Upper lobe of right lung (tissue), 1 donor: Measurements from ENCODE around the gene TBX15. TPM values are rescaled to one million over a fixed set of nuclear protein-coding genes. Genes with fewer than 3 reads are reported as not detected.

Experiments
- ATAC-seq: fragments of 200-7000 bp; cut with Tn5 transposase; one replicate; pipeline ENCODE4 v1.9.1; 2020; ENCODE audit warnings: mild to moderate bottlenecking, moderate library complexity
- DNase-seq: peaks from one replicate; pipeline ENCODE4 v3.0.0-alpha.2; 2020
- H3K27ac ChIP-seq: fragments of 200-600 bp; one replicate; pipeline ENCODE4 v1.8.0; 2022
- H3K27me3 ChIP-seq: fragments of 200-600 bp; one replicate; pipeline ENCODE4 v1.8.0; 2022; ENCODE audit warnings: mild to moderate bottlenecking
- H3K36me3 ChIP-seq: fragments of 200-600 bp; one replicate; pipeline ENCODE4 v1.8.0; 2022
- H3K4me1 ChIP-seq: fragments of 200-600 bp; one replicate; pipeline ENCODE4 v1.8.0; 2022
- H3K4me3 ChIP-seq: fragments of 200-600 bp; one replicate; pipeline ENCODE4 v1.8.0; 2022; ENCODE audit warnings: mild to moderate bottlenecking
- H3K9me3 ChIP-seq: fragments of 200-600 bp; one replicate; pipeline ENCODE4 v1.8.0; 2022
- intact Hi-C: fragments of 100-400 bp; cut with DNase I; formaldehyde crosslinking; loops from one replicate; pipeline ENCODE4 v1.11.0; 2022
- total RNA-seq: library from RNA; stranded (reverse); fragmentation: NEBNext Ultra II Directional; extraction: Animal tissue kit (Norgen Biotek cat#: 25700); gene quantifications from one replicate; pipeline ENCODE4 v1.2.1, GENCODE V29; 2021
- TF ChIP-seq, protein P1 (sequence below): fragments of 200-600 bp; IDR thresholded peaks from one replicate; pipeline ENCODE4 v1.8.0; 2022; ENCODE audit warnings: antibody characterized with exemption
- donor health status: DM: no; HTN: yes; CAD: no; lungs with severe emphysema.

TBX15 gene
- total RNA-seq, 1 donor from 2014 or later = 0.64 TPM

DNA sequence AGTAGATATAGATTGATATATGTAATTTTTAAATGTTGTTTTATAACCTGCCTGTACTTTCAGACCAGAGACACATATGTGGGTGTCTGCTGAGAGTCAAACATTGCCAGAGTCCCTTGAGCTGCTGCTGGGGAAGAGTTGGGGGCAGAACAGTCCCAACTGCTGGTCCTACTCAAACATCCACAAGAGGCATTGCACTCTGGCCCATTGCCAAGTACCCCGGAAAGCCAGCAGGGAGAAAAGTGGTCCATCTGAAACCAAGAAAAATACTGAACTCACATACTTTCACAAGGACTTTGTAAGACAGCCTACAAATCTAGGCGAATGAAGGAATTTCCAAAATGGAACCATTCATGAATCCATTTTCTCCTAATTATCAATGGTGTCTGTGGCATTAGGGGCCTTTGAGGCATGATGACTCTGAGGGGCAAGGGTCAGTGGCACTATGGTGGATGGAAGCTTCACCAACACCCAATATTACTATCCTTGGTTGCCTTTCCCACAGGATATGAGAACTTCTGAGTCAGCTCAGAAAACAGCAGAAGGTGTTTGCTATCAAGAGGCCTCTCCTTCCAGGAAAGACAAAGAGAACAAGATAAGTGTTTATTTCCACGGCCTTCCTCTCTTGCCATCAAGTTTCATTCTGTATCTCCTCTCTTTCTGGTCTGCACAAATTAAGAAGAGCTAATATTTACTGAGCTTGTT, 7.3 kb upstream of the TBX15 start:
- H3K36me3 ChIP-seq = no peaks in the 10 kb centered on the region
- H3K27me3 ChIP-seq = peaks cover 100% of the 10 kb centered on the region
- no peak overlapping the region for H3K4me3 ChIP-seq
- H3K9me3 ChIP-seq = no peaks in the 10 kb centered on the region
- no peak for DNase-seq
- intact Hi-C loops = no loop called here
- no peak overlapping the region for H3K27ac ChIP-seq
- no peaks in the 10 kb centered on the region for H3K4me1 ChIP-seq
- TF ChIP-seq, protein P1, sequence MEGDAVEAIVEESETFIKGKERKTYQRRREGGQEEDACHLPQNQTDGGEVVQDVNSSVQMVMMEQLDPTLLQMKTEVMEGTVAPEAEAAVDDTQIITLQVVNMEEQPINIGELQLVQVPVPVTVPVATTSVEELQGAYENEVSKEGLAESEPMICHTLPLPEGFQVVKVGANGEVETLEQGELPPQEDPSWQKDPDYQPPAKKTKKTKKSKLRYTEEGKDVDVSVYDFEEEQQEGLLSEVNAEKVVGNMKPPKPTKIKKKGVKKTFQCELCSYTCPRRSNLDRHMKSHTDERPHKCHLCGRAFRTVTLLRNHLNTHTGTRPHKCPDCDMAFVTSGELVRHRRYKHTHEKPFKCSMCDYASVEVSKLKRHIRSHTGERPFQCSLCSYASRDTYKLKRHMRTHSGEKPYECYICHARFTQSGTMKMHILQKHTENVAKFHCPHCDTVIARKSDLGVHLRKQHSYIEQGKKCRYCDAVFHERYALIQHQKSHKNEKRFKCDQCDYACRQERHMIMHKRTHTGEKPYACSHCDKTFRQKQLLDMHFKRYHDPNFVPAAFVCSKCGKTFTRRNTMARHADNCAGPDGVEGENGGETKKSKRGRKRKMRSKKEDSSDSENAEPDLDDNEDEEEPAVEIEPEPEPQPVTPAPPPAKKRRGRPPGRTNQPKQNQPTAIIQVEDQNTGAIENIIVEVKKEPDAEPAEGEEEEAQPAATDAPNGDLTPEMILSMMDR = no peak
- ATAC-seq = no peak

DNA sequence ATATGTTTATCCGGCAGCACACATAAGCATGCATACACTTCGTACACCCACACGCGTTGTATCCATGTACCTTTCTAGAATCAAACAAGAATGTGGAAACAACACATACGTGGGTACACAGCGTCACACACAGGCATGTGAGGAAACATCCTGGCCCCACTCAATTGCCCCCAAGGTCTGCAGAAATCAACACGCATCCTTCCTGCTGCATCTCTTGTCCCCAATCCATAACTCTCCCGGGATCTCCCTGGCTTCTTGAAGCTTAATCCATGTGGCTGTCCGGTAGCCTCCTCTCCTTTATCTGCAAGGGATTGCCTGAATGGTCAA, 5.5 kb upstream of the TBX15 start:
- Histone ChIP-seq H3K36me3 (no peaks in the 10 kb centered on the region), H3K27ac (no peak overlapping the region), H3K9me3 (no peaks in the 10 kb centered on the region), H3K4me3 (no peak overlapping the region), H3K27me3 (peaks cover 100% of the 10 kb centered on the region), H3K4me1 (no peaks in the 10 kb centered on the region)
- TF ChIP-seq, protein P1 = no peak
- intact Hi-C loops = no loop called here
- DNase-seq (no peak), ATAC-seq (no peak)

DNA sequence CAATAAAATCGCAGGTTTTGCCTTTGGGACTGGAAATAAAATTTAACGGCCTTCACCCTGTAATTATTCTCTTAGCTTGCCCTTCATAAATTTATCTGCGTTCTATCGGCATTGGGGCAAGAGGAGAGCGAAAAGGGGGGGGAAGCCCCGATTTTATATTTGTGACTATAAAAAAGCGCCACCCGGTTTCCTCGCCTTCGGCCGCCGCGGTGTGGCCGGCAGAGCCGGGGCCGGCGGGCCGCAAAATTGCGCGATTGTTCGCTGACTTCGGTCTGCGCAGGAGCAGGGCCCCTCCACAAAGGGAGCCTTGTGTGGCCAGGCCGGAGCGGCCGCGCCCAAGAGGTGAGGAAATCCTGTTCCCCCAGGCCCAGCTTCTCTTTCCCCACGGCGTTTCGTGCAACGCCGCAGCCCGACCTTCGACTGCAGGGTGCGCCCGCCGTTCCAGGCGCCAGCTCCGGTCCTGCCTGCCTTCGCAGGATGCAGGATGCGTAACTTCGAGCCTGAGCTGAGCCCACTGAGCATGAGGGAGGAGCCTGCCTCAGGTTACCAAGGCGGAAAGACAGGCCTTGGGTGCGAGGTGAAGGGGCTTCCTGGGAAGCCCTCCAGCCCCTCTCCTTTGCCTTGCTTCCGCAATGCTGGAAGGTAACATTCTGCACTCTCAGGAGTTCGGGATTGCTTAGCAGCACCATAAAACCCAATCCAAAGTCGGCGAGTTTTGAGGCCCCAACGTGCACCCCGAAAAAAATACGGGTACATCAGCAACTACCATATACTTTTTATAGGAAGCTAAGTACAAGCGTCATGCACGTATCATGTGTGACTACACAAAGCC, 4.9 kb upstream of the TBX15 start:
- Histone ChIP-seq H3K27ac (no peak overlapping the region), H3K9me3 (no peaks in the 10 kb centered on the region), H3K4me3 (no peak overlapping the region), H3K27me3 (peaks cover 100% of the 10 kb centered on the region), H3K4me1 (no peaks in the 10 kb centered on the region), H3K36me3 (no peaks in the 10 kb centered on the region)
- intact Hi-C loops = no loop called here
- ATAC-seq = no peak
- no peak for DNase-seq
- TF ChIP-seq, protein P1 = no peak

DNA sequence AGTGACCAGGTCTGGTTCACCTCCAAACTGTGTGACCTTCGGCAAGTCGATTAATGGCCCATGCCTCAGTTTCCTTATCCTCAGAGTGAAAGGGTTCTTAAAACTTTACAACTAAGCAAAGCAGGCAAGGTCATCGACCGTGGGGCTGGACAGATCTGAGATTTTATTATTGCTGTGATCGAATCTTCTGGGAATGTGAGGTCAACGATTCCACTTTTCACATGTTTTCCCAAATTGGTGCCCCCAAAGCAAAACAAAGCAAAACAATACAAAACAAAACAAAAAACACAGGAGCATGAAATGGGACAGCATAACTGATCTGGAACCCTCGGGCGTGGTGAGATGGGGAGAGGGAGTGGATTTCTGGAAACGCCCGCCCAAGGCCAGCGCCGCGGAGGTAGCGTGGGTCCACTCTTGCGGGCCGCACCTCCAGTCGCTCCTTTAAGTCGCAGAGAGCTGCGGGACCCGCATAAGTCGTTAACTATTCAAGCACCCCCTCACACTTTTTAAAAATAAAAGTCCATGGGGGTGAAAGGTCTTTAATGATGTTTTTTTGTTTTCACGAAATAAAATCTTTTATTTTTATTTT, 4.2 kb upstream of the TBX15 start:
- Histone ChIP-seq H3K4me3 (no peak overlapping the region), H3K4me1 (no peaks in the 10 kb centered on the region), H3K36me3 (no peaks in the 10 kb centered on the region), H3K27me3 (peaks cover 100% of the 10 kb centered on the region), H3K27ac (no peak overlapping the region), H3K9me3 (no peaks in the 10 kb centered on the region)
- ATAC-seq (no peak), DNase-seq (no peak)
- intact Hi-C loops = no loop called here
- TF ChIP-seq, protein P1 = no peak

DNA sequence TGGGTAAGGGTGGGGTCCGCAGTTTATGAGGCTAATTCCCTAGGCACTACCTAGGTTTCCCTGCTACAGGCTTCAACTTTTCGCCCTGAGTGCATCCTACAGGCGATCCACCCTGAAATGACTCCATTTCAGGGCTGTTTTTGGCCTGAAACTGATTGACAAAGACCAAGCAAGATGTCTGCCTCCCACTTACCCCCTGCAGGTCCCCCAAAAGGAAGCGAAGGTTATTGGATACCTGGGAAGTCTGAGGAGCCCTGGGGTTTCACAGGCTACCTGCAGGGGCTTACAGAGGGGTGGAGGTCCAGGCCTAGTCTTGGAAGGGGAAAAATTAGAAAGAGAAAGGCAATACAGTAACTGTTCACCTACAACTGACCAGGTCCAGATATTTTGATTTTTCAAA, 3.3 kb upstream of the TBX15 start:
- ATAC-seq = no peak
- DNase-seq = no peak
- H3K4me3 ChIP-seq = no peak overlapping the region
- no peaks in the 10 kb centered on the region for H3K9me3 ChIP-seq
- TF ChIP-seq, protein P1 = no peak
- no peak overlapping the region for H3K27ac ChIP-seq
- H3K27me3 ChIP-seq = peaks cover 100% of the 10 kb centered on the region
- no peaks in the 10 kb centered on the region for H3K4me1 ChIP-seq
- intact Hi-C loops = no loop called here
- H3K36me3 ChIP-seq = no peaks in the 10 kb centered on the region
